GM19025 (cell line): Measurements from ENCODE around the gene RAG2.
"Not testable (repeated sequence)": the region's sequence is repeated elsewhere in the genome, so short reads cannot be mapped to it uniquely, and the experiment has no call there.

ENCODE experiments used
- ATAC-seq: cut with Tn5 transposase; IDR thresholded peaks from one replicate; pipeline ENCODE4 v1.9.1; 2021; ENCODE audit warnings: mild to moderate bottlenecking, low read depth, moderate library complexity; ENCODE audit not compliant: unreplicated experiment

The RAG2 gene

DNA sequence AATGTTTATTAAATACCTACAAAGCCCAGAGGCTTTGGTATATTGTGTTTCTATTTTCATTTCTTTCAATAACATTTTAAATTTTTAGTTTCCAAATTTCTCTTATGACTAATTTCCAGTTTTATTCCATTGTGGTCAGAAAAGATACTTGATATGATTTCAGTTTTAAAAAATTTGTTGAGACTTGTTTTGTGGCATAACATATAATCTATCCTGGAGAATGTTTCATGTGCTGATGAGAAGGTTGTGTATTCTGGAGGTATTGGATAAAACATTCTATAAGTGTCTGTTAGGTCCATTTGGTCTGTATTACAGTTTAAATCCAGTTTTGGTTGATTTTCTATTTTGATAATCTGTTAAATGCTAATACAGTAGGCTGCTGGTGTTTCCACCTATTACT, 40.0 kb downstream of the RAG2 start:
- ATAC-seq = no peak

DNA sequence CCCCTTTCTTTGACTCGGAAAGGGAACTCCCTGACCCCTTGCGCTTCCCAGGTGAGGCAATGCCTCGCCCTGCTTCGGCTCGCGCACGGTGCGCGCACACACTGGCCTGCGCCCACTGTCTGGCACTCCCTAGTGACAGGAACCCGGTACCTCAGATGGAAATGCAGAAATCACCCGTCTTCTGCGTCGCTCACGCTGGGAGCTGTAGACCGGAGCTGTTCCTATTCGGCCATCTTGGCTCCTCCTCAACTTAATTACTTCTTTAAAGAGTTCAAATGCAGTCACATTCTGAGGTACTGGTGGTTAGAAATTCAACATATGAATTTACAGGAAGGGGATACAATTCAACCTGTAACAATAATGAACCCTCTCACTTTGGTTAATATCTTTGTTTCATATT, 40.6 kb downstream of the RAG2 start:
- ATAC-seq = not testable (repeated sequence)

DNA sequence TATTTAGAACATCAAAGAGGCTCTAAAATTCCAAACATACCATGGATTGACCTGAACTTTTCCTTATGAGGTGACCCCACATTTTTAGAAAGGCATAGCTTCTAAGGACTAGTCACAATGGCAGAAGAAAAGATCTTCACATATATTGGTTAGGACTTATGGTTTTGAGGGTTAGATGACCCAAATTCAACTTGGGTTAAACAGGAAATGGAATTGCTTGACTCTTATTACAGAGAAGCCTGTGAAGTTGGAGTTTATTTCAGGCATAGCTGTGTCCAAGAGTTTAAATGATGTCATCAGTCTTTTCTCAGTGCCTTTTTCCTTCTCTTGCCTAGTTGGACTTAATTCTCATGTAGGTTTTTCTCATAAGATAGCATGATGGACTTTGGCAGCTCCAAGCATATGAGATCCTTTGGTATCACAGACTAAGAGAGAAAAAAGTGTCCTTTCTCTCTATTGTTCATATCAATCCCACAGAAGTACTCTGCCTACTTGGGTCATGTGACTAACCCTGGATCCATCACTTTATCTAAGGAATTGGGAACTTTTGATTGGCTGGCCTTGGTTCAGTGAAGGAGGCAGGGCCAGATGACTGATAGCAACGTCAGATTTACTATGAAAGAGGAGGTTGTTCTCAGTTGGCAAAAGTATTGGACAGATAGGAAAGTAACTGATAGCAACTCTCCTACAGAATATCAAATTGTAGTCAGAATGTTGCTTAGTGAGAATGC, 47.5 kb downstream of the RAG2 start:
- no peak for ATAC-seq
